Activated CD4-positive, alpha-beta memory T cell treated with anti-CD3 and anti-CD28 coated beads for 36 hours (primary cell): ENCODE results near the gene PLCB4. TPM values are rescaled to one million over a fixed set of nuclear protein-coding genes. Genes with fewer than 3 reads are reported as not detected.

Source experiments
- CTCF ChIA-PET: fragments of 350-600 bp; sonication (Branson Sonifier 250); formaldehyde crosslinking; loops from one replicate; lab custom pipeline; 2021; ENCODE audit warnings: antibody characterized with exemption, inconsistent platforms; lab: Charles Lee
- POLR2A ChIA-PET: fragments of 350-600 bp; sonication (Branson Sonifier 250); formaldehyde crosslinking; loops from one replicate; lab custom pipeline; 2021; ENCODE audit warnings: antibody characterized with exemption; lab: Charles Lee
- DNase-seq: peaks from one replicate; pipeline ENCODE4 v3.0.0-alpha.2; 2020
- H3K27ac Mint-ChIP-seq: one replicate; pipeline ENCODE4 v1.8.0; 2021; ENCODE audit warnings: mixed read lengths
- H3K27me3 Mint-ChIP-seq: one replicate; pipeline ENCODE4 v1.8.0; 2021; ENCODE audit warnings: mixed read lengths
- H3K36me3 Mint-ChIP-seq: one replicate; pipeline ENCODE4 v1.8.0; 2021; ENCODE audit warnings: mixed read lengths
- H3K4me1 Mint-ChIP-seq: one replicate; pipeline ENCODE4 v1.8.0; 2021; ENCODE audit warnings: low read depth, mixed read lengths
- H3K4me3 Mint-ChIP-seq: one replicate; pipeline ENCODE4 v1.8.0; 2021; ENCODE audit warnings: mild to moderate bottlenecking, mixed read lengths
- H3K9me3 Mint-ChIP-seq: one replicate; pipeline ENCODE4 v1.8.0; 2021; ENCODE audit warnings: mixed read lengths
- intact Hi-C: fragments of 100-400 bp; cut with micrococcal nuclease; formaldehyde crosslinking; loops from one replicate; pipeline ENCODE4 v1.15.1; 2023
- total RNA-seq, 2 experiments: library from RNA; stranded (reverse); gene quantifications; one replicate each; pipeline ENCODE4 v1.2.3, GENCODE V29; 2021

The PLCB4 gene
- total RNA-seq, 2 experiments from 2014 or later: not detected

DNA sequence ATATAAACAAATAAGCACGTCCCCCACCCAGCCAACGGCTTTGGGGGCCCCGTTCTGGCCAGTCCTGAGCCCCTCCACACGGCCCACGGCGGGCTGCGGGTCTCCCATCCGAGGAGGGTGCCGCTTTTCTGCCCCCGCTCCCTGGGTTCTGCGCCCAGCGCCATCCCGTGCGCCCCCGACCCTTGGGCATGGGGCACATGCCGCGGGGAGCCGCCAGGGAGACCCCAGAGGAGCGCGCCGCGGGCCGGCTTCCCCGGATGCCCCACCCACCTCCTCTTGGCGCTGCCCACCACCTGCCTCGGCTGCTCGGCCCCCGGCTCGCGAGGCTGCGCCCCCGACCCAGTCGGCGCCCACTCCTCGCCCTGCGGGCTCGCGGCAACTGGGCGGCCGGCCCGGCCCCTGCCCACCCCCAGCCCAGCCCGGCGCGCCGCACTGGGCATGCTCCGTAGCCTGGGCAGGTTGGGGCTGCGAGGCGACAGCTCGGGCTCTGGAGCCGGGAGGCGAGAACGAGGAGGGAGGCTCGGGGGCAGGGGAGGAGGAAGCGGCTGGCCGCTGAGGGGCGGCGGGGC, 570 bp upstream of the PLCB4 start:
- Mint-ChIP-seq H3K27me3 (peaks cover 15% of the 10 kb centered on the region), H3K36me3 (peaks cover 2% of the 10 kb centered on the region), H3K4me3 (no peak overlapping the region), H3K4me1 (peaks cover 2% of the 10 kb centered on the region), H3K9me3 (peaks cover 6% of the 10 kb centered on the region), H3K27ac (no peak overlapping the region)
- ChIA-PET CTCF (interaction anchor here (0.5 kb wide), 1 partner anchor 341 kb away, joined by 3 read pairs; no protein-coding TSS in a partner anchor), POLR2A (no interaction called here)
- intact Hi-C loops: no loop called here
- DNase-seq: no peak

DNA sequence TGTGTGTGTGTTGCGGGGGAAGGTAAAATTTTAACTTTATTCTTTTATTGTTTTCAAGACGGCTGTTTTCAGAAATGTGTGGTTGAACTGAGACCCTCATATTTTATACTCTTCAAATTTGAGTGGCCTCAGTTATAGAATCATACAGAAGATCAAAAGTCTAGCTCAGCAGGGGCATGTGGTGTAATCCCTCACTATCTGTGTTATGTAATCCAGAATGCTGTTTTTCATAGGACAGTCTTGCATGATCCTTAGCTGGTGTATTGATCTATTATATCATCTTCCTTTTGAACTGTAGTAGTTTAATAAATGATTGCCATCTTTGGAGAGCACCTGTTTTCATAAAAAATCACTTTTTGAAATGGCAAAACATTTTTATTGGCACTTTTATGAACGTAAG, 1.4 kb downstream of the PLCB4 start:
- Mint-ChIP-seq H3K36me3 (peaks cover 2% of the 10 kb centered on the region), H3K9me3 (no peaks in the 10 kb centered on the region), H3K27me3 (peaks cover 15% of the 10 kb centered on the region), H3K27ac (no peak overlapping the region), H3K4me1 (peaks cover 2% of the 10 kb centered on the region), H3K4me3 (no peak overlapping the region)
- intact Hi-C loops: no loop called here
- ChIA-PET CTCF (no interaction called here), POLR2A (no interaction called here)
- no peak for DNase-seq

DNA sequence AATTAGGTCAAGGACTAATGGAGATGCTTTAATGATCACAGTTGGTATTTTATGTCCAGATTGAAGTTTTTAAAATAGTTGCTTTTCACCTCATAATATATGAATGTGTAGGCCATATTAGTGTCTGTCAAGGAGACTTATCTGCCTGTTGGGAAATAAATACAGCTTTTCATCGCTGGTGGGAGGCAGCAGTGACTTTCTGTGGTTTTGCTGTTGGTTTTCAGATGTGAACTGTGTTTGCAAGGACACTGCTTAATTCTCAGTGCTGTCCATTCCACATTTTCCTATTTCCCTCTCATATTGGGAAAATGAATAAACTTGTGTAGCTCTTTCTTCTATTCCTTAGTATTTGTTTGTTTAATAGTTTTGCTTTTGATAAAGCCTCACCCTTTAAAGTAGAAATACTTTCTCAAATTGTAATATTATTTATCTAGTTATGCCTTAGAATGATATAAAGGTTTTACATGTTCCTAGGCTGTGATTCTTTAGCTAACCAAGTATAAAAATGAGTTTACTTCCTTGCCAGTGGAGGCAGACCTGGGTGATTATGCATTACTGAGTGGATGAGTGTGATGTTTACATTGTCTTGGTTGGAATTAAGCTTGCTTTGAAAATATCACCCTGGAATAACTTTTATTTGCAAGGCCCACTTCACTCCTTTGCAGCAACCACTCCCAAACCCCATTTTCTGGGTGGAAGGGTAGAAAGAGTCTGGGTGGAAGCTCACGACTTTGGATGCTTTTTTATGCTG, 3.3 kb downstream of the PLCB4 start:
- CTCF ChIA-PET: no interaction called here
- peaks cover 15% of the 10 kb centered on the region for H3K27me3 Mint-ChIP-seq
- no peak for DNase-seq
- intact Hi-C loops: no loop called here
- no peak overlapping the region for H3K4me3 Mint-ChIP-seq
- peaks cover 2% of the 10 kb centered on the region for H3K4me1 Mint-ChIP-seq
- no peak overlapping the region for H3K27ac Mint-ChIP-seq
- POLR2A ChIA-PET: no interaction called here
- no peaks in the 10 kb centered on the region for H3K9me3 Mint-ChIP-seq
- peaks cover 2% of the 10 kb centered on the region for H3K36me3 Mint-ChIP-seq

DNA sequence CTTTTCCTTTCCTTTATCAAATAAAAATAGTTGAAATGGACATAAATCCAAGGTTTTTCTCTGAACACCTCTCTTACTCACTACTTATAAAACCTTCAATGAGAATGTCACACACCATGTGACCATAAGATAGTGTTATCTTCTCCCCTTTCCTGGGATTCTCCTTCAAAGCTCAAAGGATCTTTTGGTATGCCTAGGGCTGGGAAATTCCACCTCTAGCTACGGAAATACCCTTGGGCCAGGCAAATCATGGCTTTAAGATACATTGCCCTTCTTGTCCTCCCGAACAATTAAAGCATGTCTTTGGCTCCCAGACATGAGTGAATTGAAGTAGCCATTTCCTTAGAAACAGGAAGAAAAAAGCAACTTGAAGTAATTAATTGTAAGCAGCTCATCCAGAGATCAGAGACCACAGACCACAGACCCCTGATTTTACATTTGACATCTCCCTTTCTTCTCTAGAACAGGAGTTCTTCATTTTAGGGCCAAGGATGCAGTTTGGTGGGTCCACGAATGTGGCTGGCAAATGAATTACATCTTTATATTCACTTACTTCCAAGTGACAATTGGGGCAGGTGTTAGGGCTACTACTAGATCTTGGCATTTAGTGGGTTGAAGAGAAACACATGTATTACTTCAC, 4.1 kb downstream of the PLCB4 start:
- CTCF ChIA-PET: no interaction called here
- Mint-ChIP-seq H3K27ac (no peak overlapping the region), H3K9me3 (no peaks in the 10 kb centered on the region), H3K27me3 (peaks cover 7% of the 10 kb centered on the region), H3K36me3 (peaks cover 2% of the 10 kb centered on the region), H3K4me3 (no peak overlapping the region), H3K4me1 (peaks cover 2% of the 10 kb centered on the region)
- POLR2A ChIA-PET: no interaction called here
- intact Hi-C loops: no loop called here
- DNase-seq: no peak

DNA sequence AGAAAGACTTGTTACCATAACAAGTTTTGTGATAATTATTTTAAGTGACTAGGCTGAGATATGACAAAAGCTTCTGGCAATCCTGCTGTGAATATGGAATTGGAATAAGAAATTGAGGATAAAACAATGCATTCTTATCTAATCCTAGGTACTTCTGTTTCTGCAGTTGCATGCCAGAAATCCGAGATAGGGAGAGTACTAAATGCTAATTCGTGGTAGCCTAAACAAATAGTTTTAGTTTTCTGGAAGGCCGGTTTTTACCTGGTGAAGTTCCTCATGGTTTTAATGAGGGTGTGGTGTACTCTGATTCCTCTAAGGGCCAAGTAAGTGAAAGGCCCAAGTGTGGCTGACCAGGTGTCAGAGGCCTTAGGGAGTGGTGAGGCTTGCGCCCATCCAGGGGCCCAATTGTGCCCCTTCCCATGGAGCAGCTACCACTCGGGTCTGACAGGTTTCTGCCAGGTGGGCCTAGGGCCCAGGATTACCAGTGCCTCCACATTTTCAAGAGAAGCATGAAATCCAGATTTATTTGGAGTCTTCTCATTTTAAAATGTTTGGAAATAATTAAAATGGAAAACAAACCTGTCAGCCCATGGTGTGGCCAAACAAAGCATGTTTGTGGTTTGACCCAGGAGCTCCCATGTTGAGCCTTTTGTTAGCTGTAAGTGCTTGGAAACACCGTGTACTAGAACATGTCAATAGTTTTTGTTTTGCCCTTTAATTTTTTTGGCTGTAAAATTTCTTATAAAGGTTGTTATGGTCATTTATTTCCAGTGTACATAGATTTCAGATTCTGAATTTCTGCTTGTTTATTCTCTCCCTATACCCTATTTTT, 6.6 kb downstream of the PLCB4 start:
- H3K4me3 Mint-ChIP-seq: no peak overlapping the region
- no peak overlapping the region for H3K27ac Mint-ChIP-seq
- POLR2A ChIA-PET: no interaction called here

DNA sequence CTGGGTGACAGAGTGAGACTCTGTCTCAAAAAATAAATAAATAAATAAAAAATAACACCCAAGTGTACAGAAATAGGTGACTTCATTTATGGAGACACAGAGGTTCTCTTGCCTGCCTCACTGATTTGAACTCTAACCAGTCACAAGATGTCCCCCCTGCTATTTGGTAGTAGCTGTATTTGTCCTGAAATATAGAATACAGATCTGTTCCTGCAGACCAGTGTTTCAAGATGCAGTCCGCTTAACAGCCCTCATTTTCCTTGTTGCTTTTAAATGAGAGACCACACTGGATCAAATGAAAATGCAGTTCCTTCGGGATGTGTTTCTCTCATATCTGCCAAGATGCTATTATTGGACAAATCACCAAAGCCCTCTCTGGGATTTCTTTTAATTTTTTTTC, 7.6 kb downstream of the PLCB4 start:
- Mint-ChIP-seq H3K27ac (no peak overlapping the region), H3K27me3 (no peaks in the 10 kb centered on the region), H3K36me3 (no peaks in the 10 kb centered on the region), H3K4me1 (no peaks in the 10 kb centered on the region), H3K4me3 (no peak overlapping the region), H3K9me3 (no peaks in the 10 kb centered on the region)
- CTCF ChIA-PET: no interaction called here
- intact Hi-C loops: no loop called here
- no peak for DNase-seq
- POLR2A ChIA-PET: no interaction called here

More for the DNA sequence above, 6.6 kb downstream of the PLCB4 start:
- no peaks in the 10 kb centered on the region for H3K9me3 Mint-ChIP-seq
- H3K27me3 Mint-ChIP-seq: no peaks in the 10 kb centered on the region
- no peaks in the 10 kb centered on the region for H3K36me3 Mint-ChIP-seq
- CTCF ChIA-PET: no interaction called here
- no peaks in the 10 kb centered on the region for H3K4me1 Mint-ChIP-seq
- intact Hi-C loops: no loop called here
- DNase-seq: no peak

DNA sequence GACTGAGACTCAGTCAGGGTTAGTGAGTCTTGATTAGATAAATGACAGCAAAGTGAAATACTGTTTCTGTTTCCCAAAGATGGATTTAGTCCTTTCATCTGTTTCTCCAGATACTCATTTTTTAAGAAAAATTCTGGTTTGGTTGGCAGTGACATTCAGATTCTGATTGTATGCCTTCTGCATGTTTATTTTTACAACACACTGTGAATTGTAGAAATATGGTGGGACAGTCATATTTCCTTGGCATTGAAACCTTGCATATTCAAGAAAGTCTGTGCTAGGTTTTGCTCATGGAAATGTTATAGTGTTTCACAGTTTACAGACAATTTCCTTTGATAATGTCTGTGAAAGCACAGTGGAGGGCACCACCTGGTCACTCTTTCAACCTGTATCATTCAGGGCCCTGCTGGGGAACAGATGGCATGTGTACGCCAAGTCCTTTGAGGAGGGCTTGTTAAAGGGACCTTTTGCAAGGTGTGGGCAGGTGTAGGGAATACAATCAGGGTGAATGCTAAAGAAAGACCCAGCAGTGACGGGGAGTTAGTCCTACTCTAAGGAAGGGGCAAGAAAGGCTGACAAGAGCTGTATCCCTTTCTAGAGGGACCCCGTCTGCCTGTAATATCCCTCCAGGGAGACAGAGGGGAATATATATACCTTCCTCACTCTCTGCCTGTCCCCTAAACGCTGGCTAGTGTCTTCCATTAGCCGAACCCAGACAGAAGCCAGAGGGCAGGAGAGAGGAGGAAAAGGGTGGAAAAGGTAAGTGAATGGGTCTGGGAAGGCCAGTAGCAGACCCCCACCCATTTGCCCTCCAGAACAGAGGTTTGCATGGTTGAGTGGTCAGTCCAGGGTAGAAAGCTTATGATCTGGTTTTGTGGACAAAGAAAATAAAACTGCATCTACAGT, 10.2 kb downstream of the PLCB4 start:
- no peaks in the 10 kb centered on the region for H3K4me1 Mint-ChIP-seq
- CTCF ChIA-PET: no interaction called here

DNA sequence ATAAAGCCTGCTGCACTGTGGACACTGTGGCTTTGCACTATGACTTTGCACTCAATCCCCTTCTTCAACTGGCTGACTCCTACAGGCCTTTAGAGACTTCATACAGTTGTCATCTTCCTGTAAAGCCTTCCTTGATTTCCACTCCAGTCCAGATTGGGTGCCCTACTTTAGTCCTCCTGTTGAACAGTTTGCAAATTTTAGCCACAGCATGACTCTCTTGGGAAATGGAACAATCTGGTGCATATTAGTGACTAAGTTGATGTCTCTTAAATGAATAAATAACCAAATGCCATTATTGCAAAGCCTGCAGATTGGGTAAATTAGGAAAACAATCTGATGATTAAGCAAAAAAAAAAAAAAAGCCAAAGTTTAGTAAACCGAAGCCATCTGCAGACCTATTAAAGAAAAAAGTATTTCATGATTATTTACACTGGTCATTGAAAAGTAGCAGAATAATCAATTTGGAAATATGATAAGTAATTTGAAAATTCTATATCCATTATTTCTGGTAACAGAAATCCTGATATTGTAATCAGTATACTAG, 12.6 kb downstream of the PLCB4 start:
- peaks cover under 1% of the 10 kb centered on the region for H3K9me3 Mint-ChIP-seq
- H3K4me3 Mint-ChIP-seq: no peak overlapping the region
- H3K36me3 Mint-ChIP-seq: no peaks in the 10 kb centered on the region
- no peak overlapping the region for H3K27ac Mint-ChIP-seq
- intact Hi-C loops: no loop called here
- CTCF ChIA-PET: no interaction called here
- POLR2A ChIA-PET: no interaction called here
- no peaks in the 10 kb centered on the region for H3K4me1 Mint-ChIP-seq
- DNase-seq: no peak
- H3K27me3 Mint-ChIP-seq: no peaks in the 10 kb centered on the region

More for the DNA sequence above, 10.2 kb downstream of the PLCB4 start:
- Mint-ChIP-seq H3K27ac (no peak overlapping the region), H3K9me3 (no peaks in the 10 kb centered on the region), H3K27me3 (no peaks in the 10 kb centered on the region), H3K4me3 (no peak overlapping the region), H3K36me3 (no peaks in the 10 kb centered on the region)
- POLR2A ChIA-PET: no interaction called here
- intact Hi-C loops: no loop called here
- DNase-seq: no peak

DNA sequence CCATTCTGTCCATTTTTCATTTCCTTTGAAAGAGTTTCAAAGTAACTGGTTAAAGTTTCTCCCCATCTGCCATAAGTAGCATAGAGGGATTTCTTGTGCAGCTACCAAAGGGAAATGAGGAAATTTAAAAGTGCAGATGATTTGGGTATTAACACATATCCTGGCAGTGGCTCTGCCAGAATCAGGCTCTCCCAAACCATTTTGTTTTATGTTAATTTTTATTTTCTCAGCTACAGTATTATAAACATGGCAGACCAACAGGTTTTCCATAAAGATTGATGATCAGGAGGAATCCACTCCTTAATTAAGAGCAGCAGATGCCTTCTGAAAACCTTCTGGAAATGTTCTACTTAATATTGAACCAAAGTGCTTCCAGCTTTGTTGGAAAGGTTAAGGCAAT, 13.9 kb downstream of the PLCB4 start:
- ChIA-PET CTCF (no interaction called here), POLR2A (no interaction called here)
- no peak for DNase-seq
- no peaks in the 10 kb centered on the region for H3K36me3 Mint-ChIP-seq
- no peak overlapping the region for H3K27ac Mint-ChIP-seq
- intact Hi-C loops: no loop called here
- H3K4me3 Mint-ChIP-seq: no peak overlapping the region
- H3K4me1 Mint-ChIP-seq: no peaks in the 10 kb centered on the region
- peaks cover 2% of the 10 kb centered on the region for H3K9me3 Mint-ChIP-seq
- no peaks in the 10 kb centered on the region for H3K27me3 Mint-ChIP-seq

DNA sequence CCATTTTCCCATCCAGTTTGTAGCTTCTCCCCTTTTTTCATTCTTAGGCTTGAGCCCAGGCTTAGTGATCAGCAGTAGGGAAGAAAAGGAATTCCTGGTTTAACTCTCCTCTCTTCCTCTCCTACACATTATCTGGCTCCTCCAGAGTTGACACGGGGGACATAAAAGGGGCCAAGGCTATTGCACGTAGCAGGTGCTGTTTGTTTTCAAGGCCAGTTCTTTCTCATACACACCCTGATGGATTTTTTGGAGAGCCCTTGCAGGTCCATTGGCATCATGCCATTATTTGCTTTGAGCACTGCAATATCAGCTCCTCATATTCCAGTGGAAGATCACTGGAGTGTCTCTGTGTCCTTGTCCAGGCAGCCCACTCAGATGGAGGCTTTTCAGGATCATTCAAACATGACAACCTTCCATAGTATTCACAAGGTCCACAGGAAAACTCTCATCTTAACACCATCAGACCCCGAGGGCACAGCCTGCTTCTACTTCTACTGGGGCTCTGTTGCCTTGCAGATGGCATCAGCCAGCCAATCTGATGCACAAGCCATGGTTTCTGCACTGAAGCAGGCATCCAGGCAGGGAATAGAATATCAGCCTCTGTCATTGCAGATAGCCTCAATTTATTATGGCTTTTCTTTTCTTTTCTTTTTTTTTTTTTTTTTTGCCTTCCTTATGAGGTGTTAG, 18.8 kb downstream of the PLCB4 start:
- no peaks in the 10 kb centered on the region for H3K27me3 Mint-ChIP-seq
- CTCF ChIA-PET: no interaction called here
- no peaks in the 10 kb centered on the region for H3K4me1 Mint-ChIP-seq
- POLR2A ChIA-PET: no interaction called here
- DNase-seq: no peak
- peaks cover 2% of the 10 kb centered on the region for H3K9me3 Mint-ChIP-seq
- H3K36me3 Mint-ChIP-seq: no peaks in the 10 kb centered on the region
- H3K27ac Mint-ChIP-seq: no peak overlapping the region
- H3K4me3 Mint-ChIP-seq: no peak overlapping the region
- intact Hi-C loops: no loop called here

DNA sequence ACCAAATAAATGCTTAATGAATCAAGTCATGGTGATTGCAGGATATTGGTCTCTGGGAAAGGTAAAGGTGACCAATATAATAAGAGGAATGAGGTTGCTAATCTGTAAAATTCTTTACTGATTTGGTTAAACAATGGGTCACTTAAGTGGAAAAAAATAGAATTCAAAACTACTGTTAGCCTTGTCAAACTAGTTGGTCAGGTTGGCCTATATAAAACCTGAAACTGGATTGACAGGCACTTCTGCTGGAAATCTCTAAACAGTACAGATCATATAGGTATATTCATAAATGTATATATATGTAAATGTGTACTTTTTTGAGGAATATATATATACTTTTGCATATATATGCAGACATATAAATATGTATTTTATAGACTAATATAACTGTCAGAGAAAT, 19.7 kb downstream of the PLCB4 start:
- DNase-seq: no peak
- Mint-ChIP-seq H3K4me1 (no peaks in the 10 kb centered on the region), H3K27ac (no peak overlapping the region), H3K4me3 (no peak overlapping the region), H3K27me3 (no peaks in the 10 kb centered on the region), H3K36me3 (no peaks in the 10 kb centered on the region), H3K9me3 (peaks cover 2% of the 10 kb centered on the region)
- POLR2A ChIA-PET: no interaction called here
- intact Hi-C loops: no loop called here
- CTCF ChIA-PET: no interaction called here
